PC-3 (cell line): ENCODE data around the gene NDEL1. TPM values are rescaled to one million over a fixed set of nuclear protein-coding genes. Genes with fewer than 3 reads are reported as not detected.

Source experiments
- ATAC-seq: fragments of 200-7000 bp; cut with Tn5 transposase; 2 replicates; pipeline ENCODE4 v1.9.1; 2020; ENCODE audit warnings: mild to moderate bottlenecking, moderate library complexity
- BruUV-seq: library from RNA; stranded (reverse); fragments of 400-500 nt; replicated peaks from 2 replicates; lab custom pipeline; 2021; lab: Mats Ljungman, UMichigan
- CTCF ChIA-PET: fragments of 300-600 bp; sonication (Branson Sonifier 250); formaldehyde crosslinking; loops from one replicate; lab custom pipeline; 2022; ENCODE audit warnings: antibody characterized with exemption; lab: Charles Lee
- POLR2A ChIA-PET: fragments of 300-600 bp; sonication (Branson Sonifier 250); formaldehyde crosslinking; loops from one replicate; lab custom pipeline; 2022; ENCODE audit warnings: antibody characterized with exemption; ENCODE audit not compliant: unreplicated experiment; lab: Charles Lee
- DNase-seq: peaks from one replicate; pipeline ENCODE4 v3.0.0-alpha.2; 2015
- H2AFZ ChIP-seq: fragments of 300-600 bp; sonication (generic); 2 replicates; pipeline ENCODE4 v1.6.0; 2016; ENCODE audit warnings: antibody characterized with exemption, low read length
- H3F3A ChIP-seq: fragments of 300-600 bp; sonication (generic); one replicate; pipeline ENCODE4 v1.6.0; 2017; ENCODE audit warnings: antibody characterized with exemption, low read length, control low read depth, mild to moderate bottlenecking; ENCODE audit not compliant: unreplicated experiment
- H3K27ac ChIP-seq: fragments of 300-600 bp; sonication (generic); 2 replicates; pipeline ENCODE4 v1.5.1; 2016; ENCODE audit warnings: mild to moderate bottlenecking, low read length
- H3K27me3 ChIP-seq: fragments of 300-600 bp; sonication (generic); 2 replicates; pipeline ENCODE4 v1.6.1; 2016; ENCODE audit warnings: low read length, mixed read lengths
- H3K36me3 ChIP-seq: fragments of 300-600 bp; sonication (generic); 2 replicates; pipeline ENCODE4 v1.6.1; 2016; ENCODE audit warnings: low read depth, mixed run types, low read length, mixed read lengths
- H3K4me1 ChIP-seq: fragments of 300-600 bp; sonication (generic); 2 replicates; pipeline ENCODE4 v1.5.1; 2016; ENCODE audit warnings: low read length; ENCODE audit not compliant: insufficient read depth
- H3K4me2 ChIP-seq: fragments of 300-600 bp; sonication (generic); 2 replicates; pipeline ENCODE4 v1.6.0; 2016; ENCODE audit warnings: low read length
- H3K4me3 ChIP-seq: fragments of 300-600 bp; sonication (generic); 2 replicates; pipeline ENCODE4 v1.5.1; 2016; ENCODE audit warnings: mild to moderate bottlenecking, low read length, mixed read lengths
- H3K79me2 ChIP-seq: fragments of 300-600 bp; sonication (generic); 2 replicates; pipeline ENCODE4 v1.6.1; 2017; ENCODE audit warnings: low read length, mixed read lengths
- H3K9ac ChIP-seq: fragments of 300-600 bp; sonication (generic); 2 replicates; pipeline ENCODE4 v1.6.0; 2016; ENCODE audit warnings: mild to moderate bottlenecking, low read length
- H3K9me2 ChIP-seq: fragments of 300-600 bp; sonication (generic); replicated peaks from 2 replicates; pipeline ENCODE4 v1.6.1; 2016; ENCODE audit warnings: mixed run types, low read length, mixed read lengths
- H3K9me3 ChIP-seq: fragments of 300-600 bp; sonication (generic); 2 replicates; pipeline ENCODE4 v1.6.1; 2016; ENCODE audit warnings: low read length, mixed read lengths
- H4K20me1 ChIP-seq: fragments of 300-600 bp; sonication (generic); 2 replicates; pipeline ENCODE4 v1.6.1; 2016; ENCODE audit warnings: low read length, mixed read lengths
- CTCF ChIP-seq: fragments of 300-600 bp; sonication (generic); conservative IDR thresholded peaks from 2 replicates; pipeline ENCODE4 v1.5.1; 2017; ENCODE audit warnings: antibody characterized with exemption, low read depth, mild to moderate bottlenecking, low read length
- EZH2 ChIP-seq: fragments of 300-600 bp; sonication (generic); IDR thresholded peaks from one replicate; pipeline ENCODE4 v1.6.1; 2017; ENCODE audit warnings: antibody characterized with exemption, mild to moderate bottlenecking, low read length; ENCODE audit not compliant: unreplicated experiment
- EZH2phosphoT487 ChIP-seq: fragments of 300-600 bp; sonication (generic); IDR thresholded peaks from 2 replicates; pipeline ENCODE4 v1.6.1; 2018; ENCODE audit warnings: mild to moderate bottlenecking, antibody characterized with exemption, low read length, borderline replicate concordance
- intact Hi-C: fragments of 100-400 bp; cut with micrococcal nuclease; formaldehyde crosslinking; loops from 2 replicates; pipeline ENCODE4 v1.9.0; 2023
- total RNA-seq: library from RNA; depleted of rRNA; stranded (reverse); fragments of >200 nt; gene quantifications from 2 replicates; pipeline ENCODE4 v1.2.3, GENCODE V29; 2014

NDEL1 gene
- total RNA-seq, 1 experiment from 2014 or later: 32.7 TPM

GRCh38 chr17:8459107-8459506, 23.4 kb downstream of the NDEL1 start:
- H3K36me3 ChIP-seq: peaks cover 30% of the 10 kb centered on the region; the same call in 1 of the 2 replicates

DNA sequence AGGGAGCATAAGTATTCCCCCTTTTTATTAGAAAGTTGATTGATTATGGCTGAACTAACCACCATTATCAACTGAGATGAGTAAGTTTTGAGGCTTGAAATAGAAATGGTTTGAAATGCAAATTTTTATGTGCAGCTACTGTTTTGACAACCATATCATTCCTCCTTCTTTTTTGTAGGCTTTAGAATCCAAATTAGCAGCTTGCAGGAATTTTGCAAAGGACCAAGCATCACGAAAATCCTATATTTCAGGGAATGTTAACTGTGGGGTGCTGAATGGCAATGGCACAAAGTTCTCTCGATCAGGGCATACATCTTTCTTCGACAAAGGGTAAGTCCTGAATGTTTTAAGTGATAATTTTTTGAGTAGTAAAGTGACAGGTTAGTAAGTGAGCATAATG, 24.1 kb downstream of the NDEL1 start:
- ChIA-PET POLR2A (no interaction called here), CTCF (no interaction called here)
- Histone ChIP-seq H3K4me2 (no peak overlapping the region), H4K20me1 (no peaks in the 10 kb centered on the region), H3K79me2 (no peaks in the 10 kb centered on the region), H3K36me3 (peaks cover 30% of the 10 kb centered on the region; the same call in 1 of the 2 replicates), H2AFZ (no peak overlapping the region), H3K27me3 (no peaks in the 10 kb centered on the region), H3F3A (no peaks in the 10 kb centered on the region), H3K4me1 (no peaks in the 10 kb centered on the region), H3K9me2 (no peaks in the 10 kb centered on the region), H3K9me3 (no peaks in the 10 kb centered on the region), H3K27ac (no peak overlapping the region), H3K4me3 (no peak overlapping the region), H3K9ac (no peak overlapping the region)
- DNase-seq: no peak
- TF ChIP-seq EZH2 (no peak), CTCF (no peak), EZH2phosphoT487 (no peak)
- intact Hi-C loops: no loop called here
- BruUV-seq: no TSS peak
- ATAC-seq: no peak

More at GRCh38 chr17:8459107-8459506, 23.4 kb downstream of the NDEL1 start:
- H4K20me1 ChIP-seq: no peaks in the 10 kb centered on the region
- CTCF ChIA-PET: no interaction called here
- no peak overlapping the region for H3K27ac ChIP-seq
- no peak for TF ChIP-seq EZH2phosphoT487
- no peak for TF ChIP-seq EZH2
- TF ChIP-seq CTCF: no peak
- no peak overlapping the region for H3K4me2 ChIP-seq
- no peak overlapping the region for H2AFZ ChIP-seq
- no peak overlapping the region for H3K9ac ChIP-seq
- intact Hi-C loops: no loop called here
- POLR2A ChIA-PET: no interaction called here
- DNase-seq (no peak), ATAC-seq (no peak)
- no peaks in the 10 kb centered on the region for H3K9me3 ChIP-seq
- no TSS peak for BruUV-seq
- no peaks in the 10 kb centered on the region for H3K27me3 ChIP-seq
- no peaks in the 10 kb centered on the region for H3F3A ChIP-seq
- H3K9me2 ChIP-seq: no peaks in the 10 kb centered on the region
- H3K4me1 ChIP-seq: no peaks in the 10 kb centered on the region
- no peaks in the 10 kb centered on the region for H3K79me2 ChIP-seq
- H3K4me3 ChIP-seq: no peak overlapping the region

DNA sequence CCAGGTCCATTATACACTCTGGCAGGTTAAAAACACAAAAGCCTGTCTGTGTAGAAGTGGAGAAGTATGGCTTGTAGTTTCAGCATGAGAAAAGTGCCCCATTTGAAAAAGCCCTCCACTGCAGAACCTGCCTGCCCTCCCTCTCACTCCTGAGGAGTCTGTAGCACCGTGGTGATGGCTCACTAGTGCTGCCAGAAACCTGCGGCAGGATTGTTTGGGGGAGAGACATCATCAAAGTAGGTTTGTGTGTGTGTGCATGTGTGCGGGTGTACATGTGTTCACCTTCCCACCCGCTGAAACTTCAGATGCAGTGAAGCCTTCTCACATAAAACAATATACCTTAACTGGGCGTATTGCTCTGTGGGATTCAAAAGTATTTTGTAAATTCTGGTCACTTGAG, 26.9 kb downstream of the NDEL1 start:
- no peaks in the 10 kb centered on the region for H3K27me3 ChIP-seq
- POLR2A ChIA-PET: no interaction called here
- no peak for DNase-seq
- no peaks in the 10 kb centered on the region for H3K4me1 ChIP-seq
- no peaks in the 10 kb centered on the region for H3K9me3 ChIP-seq
- no peaks in the 10 kb centered on the region for H3K9me2 ChIP-seq
- intact Hi-C loops: no loop called here
- no peaks in the 10 kb centered on the region for H3K79me2 ChIP-seq
- H3K27ac ChIP-seq: no peak overlapping the region
- no peak for ATAC-seq
- CTCF ChIA-PET: no interaction called here
- no peak overlapping the region for H2AFZ ChIP-seq
- peaks cover 18% of the 10 kb centered on the region; the same call in 1 of the 2 replicates for H3K36me3 ChIP-seq
- no peaks in the 10 kb centered on the region for H3F3A ChIP-seq
- H4K20me1 ChIP-seq: no peaks in the 10 kb centered on the region
- TF ChIP-seq CTCF: no peak
- no peak for TF ChIP-seq EZH2phosphoT487
- TF ChIP-seq EZH2: no peak
- no TSS peak for BruUV-seq
- H3K4me3 ChIP-seq: no peak overlapping the region
- no peak overlapping the region for H3K9ac ChIP-seq
- no peak overlapping the region for H3K4me2 ChIP-seq
